K562 (cell line): ENCODE results near the gene ENG. TPM values are rescaled to one million over a fixed set of nuclear protein-coding genes. Genes with fewer than 3 reads are reported as not detected.

ENCODE experiments used
- AFF1 ChIP-seq, 2 experiments: fragments of 450-650 bp; IDR thresholded peaks; 2 replicates each; pipeline ENCODE4 v1.6.1; 2018; ENCODE audit warnings: mild to moderate bottlenecking in 2 of 2, low read depth in 1 of 2; ENCODE audit not compliant: partially characterized antibody in 2 of 2
- ARID1B ChIP-seq: fragments of 450-650 bp; IDR thresholded peaks from 2 replicates; pipeline ENCODE4 v1.6.1; 2016; ENCODE audit warnings: antibody characterized with exemption, mild to moderate bottlenecking, inconsistent platforms
- BCOR ChIP-seq: fragments of 450-650 bp; IDR thresholded peaks from 2 replicates; pipeline ENCODE4 v1.6.1; 2016
- BRCA1 ChIP-seq, 2 experiments: fragments of 450-650 bp in 1 of 2; sonication (generic) in 1 of 2; formaldehyde crosslinking in 1 of 2; IDR thresholded peaks; 2 replicates each; pipeline versions ENCODE4 v1.5.0 to v1.6.1; 2017 to 2020; ENCODE audit warnings: mild to moderate bottlenecking in 1 of 2, missing genetic modification reagents in 1 of 2
- BRD9 ChIP-seq: fragments of 450-650 bp; IDR thresholded peaks from 2 replicates; pipeline ENCODE4 v1.6.1; 2018; ENCODE audit warnings: low read depth; ENCODE audit not compliant: partially characterized antibody
- CBFA2T2 ChIP-seq: fragments of 450-650 bp; conservative IDR thresholded peaks from 2 replicates; pipeline ENCODE4 v1.6.1; 2017; ENCODE audit warnings: mild to moderate bottlenecking
- DLX4 ChIP-seq: fragments of 250-450 bp; sonication (Bioruptor Pico); IDR thresholded peaks from 2 replicates; pipeline ENCODE4 v1.6.1; 2021; ENCODE audit warnings: mild to moderate bottlenecking
- ELK1 ChIP-seq: sonication (generic); formaldehyde crosslinking; IDR thresholded peaks from 2 replicates; pipeline ENCODE4 v1.8.1; 2022; ENCODE audit warnings: missing genetic modification reagents
- GTF3C2 ChIP-seq: IDR thresholded peaks from 3 replicates; pipeline ENCODE4 v1.6.1; 2011; ENCODE audit warnings: borderline replicate concordance, mild to moderate bottlenecking, moderate library complexity; ENCODE audit not compliant: insufficient read length; ENCODE audit errors: extremely low read depth
- KDM4B ChIP-seq, 2 experiments: fragments of 450-650 bp in 1 of 2; sonication (generic) in 1 of 2; IDR thresholded peaks; 2 replicates each; pipeline ENCODE4 v1.6.1; 2016 to 2017; ENCODE audit warnings: borderline replicate concordance in 2 of 2, antibody characterized with exemption in 1 of 2, low read depth in 1 of 2, mild to moderate bottlenecking in 1 of 2
- MIER1 ChIP-seq: fragments of 450-650 bp; IDR thresholded peaks from 2 replicates; pipeline ENCODE4 v1.6.1; 2016; ENCODE audit warnings: antibody characterized with exemption, mild to moderate bottlenecking, low read depth
- NFYB ChIP-seq: IDR thresholded peaks from 2 replicates; pipeline ENCODE4 v1.6.1; 2011; ENCODE audit warnings: mild to moderate bottlenecking, moderate library complexity; ENCODE audit not compliant: insufficient read length; ENCODE audit errors: extremely low read depth
- POLR2AphosphoS2 ChIP-seq: IDR thresholded peaks from 2 replicates; pipeline ENCODE4 v1.6.1; 2012; ENCODE audit warnings: low read length, improper control_type of control experiment
- ZNF431 ChIP-seq: sonication (generic); formaldehyde crosslinking; IDR thresholded peaks from 2 replicates; pipeline ENCODE4 v1.8.0; 2022; ENCODE audit warnings: mild to moderate bottlenecking, missing genetic modification reagents
- polyA plus RNA-seq, 8 experiments: library from polyadenylated mRNA; depleted of rRNA in 4 of 8; stranded (reverse) in 5 of 8; unstranded in 3 of 8; fragments of >200 nt; fragmentation: Nextera tagmentation in 2 of 8; fragmentation: Illumina TruSeq in 1 of 8; extraction: Ambion mirVana in 2 of 8; extraction: Trizol in 1 of 8; gene quantifications; 2 replicates each; pipeline versions ENCODE4 v1.2.1 to v1.2.3, GENCODE V29; 2011 to 2014; ENCODE audit warnings: inconsistent platforms in 1 of 8, missing spikeins in 1 of 8
- total RNA-seq, 7 experiments: library from RNA; depleted of rRNA in 6 of 7; stranded (reverse); fragments of >200 nt in 6 of 7; fragmentation: Illumina TruSeq in 2 of 7; extraction: Trizol in 2 of 7; gene quantifications; 2 replicates each; pipeline versions ENCODE4 v1.2.1 to v1.2.3, GENCODE V29; 2011 to 2021; ENCODE audit warnings: low replicate concordance in 1 of 7

Gene ENG
- total and polyA plus RNA-seq, 9 of the 15 experiments (the other 6 are each of a cell fraction or from before 2014, with no cell fraction given): 0.04 to 0.40 (median 0.14) TPM; not detected in 1

GRCh38 chr9:127810378-127811187, 43.9 kb downstream of the ENG start (continued):
- TF ChIP-seq NFYB: no peak
- TF ChIP-seq ELK1 (CRISPR knock-in tag): no peak
- TF ChIP-seq BRD9: no peak
- TF ChIP-seq DLX4: no peak
- TF ChIP-seq KDM4B (IDR thresholded peaks at IDR 0.05; ENCODE audit: borderline replicate concordance in 2 of 2, low read depth in 1 of 2): no peak
- peak; percentile 83 for TF ChIP-seq BCOR
- no peak for TF ChIP-seq AFF1 (IDR thresholded peaks at IDR 0.05; ENCODE audit: low read depth in 1 of 2, partially characterized antibody in 2 of 2)
- no peak for TF ChIP-seq GTF3C2
- TF ChIP-seq BRCA1 (IDR thresholded peaks at IDR 0.05): no peak
- TF ChIP-seq BRCA1 (CRISPR knock-in tag; IDR thresholded peaks at IDR 0.05): no peak
- no peak for TF ChIP-seq POLR2AphosphoS2
- no peak for TF ChIP-seq MIER1
- TF ChIP-seq CBFA2T2: no peak
- no peak for TF ChIP-seq ARID1B
- no peak for TF ChIP-seq ZNF431 (CRISPR knock-in tag)
